GM12891 (cell line): ENCODE data around the gene PLAC8.

Experiments
- DNase-seq: peaks from one replicate; pipeline ENCODE4 v3.0.0; 2011; ENCODE audit warnings: low spot score; ENCODE audit not compliant: insufficient read length
- FAIRE-seq: peaks from 2 replicates; lab custom pipeline; 2011; peaks lifted over from hg19 to GRCh38; lab: Jason Lieb, UNC
- PAX5 ChIP-seq: IDR thresholded peaks from 2 replicates; pipeline ENCODE4 v1.6.1; 2011; ENCODE audit warnings: low read length, moderate library complexity, mild to moderate bottlenecking; ENCODE audit not compliant: insufficient read depth, severe bottlenecking
- POLR2A ChIP-seq: IDR thresholded peaks from 2 replicates; pipeline ENCODE4 v1.6.1; 2011; ENCODE audit warnings: low read depth, low read length, control low read depth
- POLR2AphosphoS5 ChIP-seq: IDR thresholded peaks from 2 replicates; pipeline ENCODE4 v1.6.1; 2011; ENCODE audit warnings: low read depth, low read length, control low read depth
- POU2F2 ChIP-seq: IDR thresholded peaks from 2 replicates; pipeline ENCODE4 v1.6.1; 2011; ENCODE audit warnings: low read depth, mild to moderate bottlenecking, control low read depth, low read length, moderate library complexity
- SPI1 ChIP-seq: IDR thresholded peaks from 2 replicates; pipeline ENCODE4 v1.6.1; 2011; ENCODE audit warnings: low read depth, low read length, control low read depth
- TAF1 ChIP-seq: IDR thresholded peaks from 2 replicates; pipeline ENCODE4 v1.6.1; 2011; ENCODE audit warnings: low read depth, low read length, control low read depth

PLAC8 gene

DNA sequence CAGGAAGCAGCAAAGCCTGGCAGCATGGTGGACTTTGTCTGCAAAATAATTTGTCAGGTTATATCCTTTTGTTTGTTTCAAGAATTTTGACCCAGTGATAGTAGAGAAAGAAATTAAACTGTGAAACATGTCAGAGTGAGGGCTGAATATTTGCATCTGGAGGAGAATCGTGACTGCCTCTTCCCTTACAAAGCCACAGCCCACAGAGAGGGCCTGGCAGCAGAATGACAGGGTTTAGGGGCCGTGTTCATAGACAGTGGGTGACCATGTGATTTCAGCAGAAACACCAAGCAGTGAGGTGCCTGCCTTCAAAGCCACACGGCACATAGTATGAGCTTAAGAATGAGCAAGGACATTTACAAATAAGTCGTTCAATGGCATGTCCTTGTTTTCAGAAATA lies 24.4 kb upstream of the PLAC8 start:
- FAIRE-seq: peak; percentile 35

DNA sequence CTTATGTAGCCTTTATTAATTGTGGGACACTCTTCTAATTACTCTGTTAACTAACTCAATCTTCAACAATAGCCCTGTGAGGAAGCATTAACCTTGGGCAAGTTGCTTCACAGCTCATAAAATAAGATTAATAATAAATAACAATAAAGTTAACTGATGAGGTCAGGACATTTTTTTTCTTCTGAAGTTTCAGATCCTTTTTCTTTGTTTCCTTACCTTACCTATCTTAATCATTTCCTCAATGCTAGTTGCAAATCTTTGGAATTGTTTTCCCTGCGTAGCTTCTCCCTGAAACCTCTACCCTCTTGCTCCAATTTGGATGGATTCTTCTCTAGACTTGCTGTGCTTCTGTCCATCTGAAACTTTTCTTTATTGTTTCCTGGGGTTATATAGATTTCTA lies 17.5 kb upstream of the PLAC8 start:
- no peak for DNase-seq
- no peak for FAIRE-seq
- TF ChIP-seq POU2F2 (no peak), SPI1 (peak; percentile 69)

More for the DNA sequence above, 24.4 kb upstream of the PLAC8 start:
- no peak for TF ChIP-seq TAF1
- TF ChIP-seq SPI1: no peak
- DNase-seq: no peak

DNA sequence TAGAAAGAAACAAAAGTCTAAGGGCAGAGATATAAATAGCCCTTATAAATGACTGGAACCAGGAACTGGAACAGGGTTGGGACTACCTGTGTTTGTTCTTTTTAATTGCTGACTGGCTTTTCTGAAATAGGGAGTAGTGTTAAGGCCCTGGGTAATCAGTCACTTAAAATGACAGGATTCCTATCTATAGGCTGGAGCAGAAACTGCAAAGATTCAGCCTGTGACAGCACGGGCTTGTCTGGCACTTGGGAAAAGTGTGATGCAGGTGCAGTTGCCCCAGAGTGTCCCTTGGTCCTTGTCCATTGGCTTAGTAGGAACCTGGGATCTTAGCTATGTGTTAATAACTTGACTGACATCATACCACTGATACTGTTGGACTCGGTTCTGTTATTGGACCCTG lies 14.7 kb upstream of the PLAC8 start:
- no peak for DNase-seq
- FAIRE-seq: no peak
- no peak for TF ChIP-seq PAX5
- no peak for TF ChIP-seq POU2F2
- TF ChIP-seq POLR2A: no peak
- no peak for TF ChIP-seq TAF1
- TF ChIP-seq SPI1: no peak
- TF ChIP-seq POLR2AphosphoS5: no peak

DNA sequence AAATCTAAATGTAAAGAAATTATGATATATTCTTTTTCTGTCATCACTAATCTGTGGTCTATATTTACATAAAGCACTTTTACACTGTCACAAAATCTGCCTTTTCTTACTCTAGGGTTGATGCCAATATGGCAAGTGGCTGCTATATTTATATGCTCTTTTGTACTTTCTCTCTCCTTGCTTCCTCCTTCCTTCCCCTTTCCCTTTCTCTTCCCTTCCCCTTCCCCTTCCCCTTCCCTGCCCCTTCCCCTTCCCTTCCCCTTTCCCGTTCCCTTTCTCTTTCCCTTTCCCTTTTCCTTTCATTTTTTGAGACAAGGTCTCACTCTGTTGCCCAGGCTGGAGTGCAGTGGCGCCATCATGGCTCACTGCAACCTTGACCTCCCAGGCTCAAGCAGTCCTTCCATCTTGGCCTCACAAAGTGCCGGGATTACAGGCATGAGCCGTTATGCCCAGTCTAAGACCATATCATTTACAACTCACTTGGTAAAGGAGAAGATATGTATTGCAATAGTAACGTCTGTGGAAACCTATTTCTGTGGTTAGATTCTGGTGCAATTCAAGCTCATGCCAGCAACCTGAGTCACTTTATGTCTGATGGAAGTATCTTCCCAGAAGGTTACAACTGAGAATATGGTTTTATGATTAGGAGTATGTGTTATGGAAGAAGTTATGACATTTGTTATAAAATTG lies 13.9 kb upstream of the PLAC8 start:
- no peak for DNase-seq
- no peak for FAIRE-seq
- TF ChIP-seq POLR2A (no peak), PAX5 (no peak)

DNA sequence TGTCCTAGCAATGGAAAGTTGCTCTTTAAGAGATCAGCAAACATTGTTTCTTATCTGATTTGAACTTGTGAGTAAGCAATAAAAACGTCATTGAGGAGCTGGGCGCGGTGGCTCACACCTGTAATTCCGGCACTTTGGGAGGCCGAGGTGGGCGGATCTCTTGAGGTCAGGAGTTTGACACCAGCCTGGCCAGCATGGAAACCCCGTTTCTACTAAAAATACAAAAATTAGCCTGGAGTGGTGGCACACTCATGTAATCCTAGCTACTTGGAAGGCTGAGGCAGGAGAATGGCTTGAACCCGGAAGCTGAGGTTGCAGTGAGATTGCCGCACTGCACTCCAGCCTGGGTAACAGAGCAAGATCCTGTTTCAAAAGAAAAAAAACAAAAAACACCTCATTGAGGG lies 11.2 kb upstream of the PLAC8 start:
- TF ChIP-seq TAF1 (no peak), POLR2A (no peak), POU2F2 (no peak), PAX5 (no peak), POLR2AphosphoS5 (no peak), SPI1 (no peak)
- FAIRE-seq (peak; percentile 69), DNase-seq (no peak)

DNA sequence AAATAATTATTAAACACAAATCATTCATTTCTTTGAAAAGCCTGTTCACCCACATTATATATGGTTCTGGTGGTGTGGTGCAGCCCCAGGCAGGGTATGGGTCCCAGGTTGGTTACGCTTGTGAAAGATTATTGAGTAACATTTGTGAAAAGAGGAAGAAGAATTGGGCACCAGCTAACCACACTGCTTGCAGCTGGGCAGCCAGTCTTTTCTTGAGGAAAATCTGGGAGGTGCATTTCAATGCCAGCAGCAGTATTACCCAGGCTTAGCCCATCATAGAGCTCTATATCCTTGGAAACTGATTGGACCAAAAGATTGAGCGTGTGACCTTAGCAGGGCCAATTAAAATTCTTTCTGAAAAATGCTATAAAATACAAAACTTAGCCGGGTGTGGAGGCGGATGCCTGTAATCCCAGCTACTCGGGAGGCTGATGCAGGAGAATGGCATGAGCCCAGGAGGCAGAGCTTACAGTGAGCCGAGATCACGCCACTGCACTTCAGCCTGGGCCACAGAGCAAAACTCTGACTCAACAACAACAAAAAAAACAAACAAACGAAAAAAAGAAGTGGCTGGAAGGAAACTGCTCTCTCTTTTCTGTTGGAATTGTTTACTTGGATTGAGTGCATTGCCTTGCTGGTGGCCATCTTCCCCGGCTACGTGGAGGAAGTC lies 9.7 kb upstream of the PLAC8 start:
- no peak for DNase-seq
- FAIRE-seq: peak; percentile 41
- TF ChIP-seq POLR2A: no peak
- 0 out of 2 replicates have a peak, but pooled peaks have one; percentile 3 for TF ChIP-seq SPI1

DNA sequence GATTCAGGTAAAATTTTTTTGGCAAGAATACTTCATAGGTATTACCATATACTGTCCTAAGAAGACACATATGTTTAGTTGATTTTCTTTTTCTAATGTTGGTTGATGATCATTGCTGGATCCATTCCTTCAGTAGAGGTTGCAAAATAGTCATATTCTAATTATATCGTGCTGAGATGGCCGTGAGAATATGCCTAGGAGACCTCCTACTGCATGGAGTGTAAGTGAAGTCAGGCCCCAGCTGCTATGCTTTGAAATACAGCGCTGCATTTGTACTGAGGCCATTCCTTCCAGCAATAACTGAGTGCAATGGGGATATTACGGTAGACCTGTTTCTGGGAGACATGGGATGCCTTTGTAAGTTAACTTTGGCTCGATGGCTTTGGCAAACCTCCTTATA lies 6.7 kb upstream of the PLAC8 start:
- TF ChIP-seq POLR2A: no peak
- no peak for TF ChIP-seq PAX5
- no peak for TF ChIP-seq POU2F2
- no peak for TF ChIP-seq TAF1
- TF ChIP-seq SPI1: no peak
- no peak for TF ChIP-seq POLR2AphosphoS5
- FAIRE-seq (peak; percentile 20), DNase-seq (no peak)

DNA sequence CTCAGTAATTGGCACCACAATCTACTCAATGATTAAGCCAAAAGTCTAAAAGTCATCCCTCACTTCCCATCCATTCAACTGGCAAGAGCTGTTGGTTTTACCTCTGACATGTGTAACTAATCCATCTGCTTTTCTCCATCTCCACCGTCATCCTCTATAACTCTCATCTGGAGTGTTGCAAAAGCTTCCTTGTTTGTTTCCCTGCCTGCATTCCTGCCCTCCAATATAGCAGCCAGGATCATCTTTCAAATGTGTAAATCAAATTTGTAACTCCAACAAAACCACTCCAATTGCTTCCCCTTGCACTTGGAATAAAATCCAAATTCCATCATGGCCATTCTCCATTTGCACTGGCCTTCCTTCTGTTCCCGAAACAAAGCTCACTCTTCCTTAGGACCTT lies 4.3 kb upstream of the PLAC8 start:
- DNase-seq (no peak), FAIRE-seq (no peak)
- no peak for TF ChIP-seq POLR2AphosphoS5
- TF ChIP-seq PAX5: no peak
- TF ChIP-seq POLR2A: no peak
- TF ChIP-seq POU2F2: no peak
- TF ChIP-seq SPI1: no peak
- no peak for TF ChIP-seq TAF1

DNA sequence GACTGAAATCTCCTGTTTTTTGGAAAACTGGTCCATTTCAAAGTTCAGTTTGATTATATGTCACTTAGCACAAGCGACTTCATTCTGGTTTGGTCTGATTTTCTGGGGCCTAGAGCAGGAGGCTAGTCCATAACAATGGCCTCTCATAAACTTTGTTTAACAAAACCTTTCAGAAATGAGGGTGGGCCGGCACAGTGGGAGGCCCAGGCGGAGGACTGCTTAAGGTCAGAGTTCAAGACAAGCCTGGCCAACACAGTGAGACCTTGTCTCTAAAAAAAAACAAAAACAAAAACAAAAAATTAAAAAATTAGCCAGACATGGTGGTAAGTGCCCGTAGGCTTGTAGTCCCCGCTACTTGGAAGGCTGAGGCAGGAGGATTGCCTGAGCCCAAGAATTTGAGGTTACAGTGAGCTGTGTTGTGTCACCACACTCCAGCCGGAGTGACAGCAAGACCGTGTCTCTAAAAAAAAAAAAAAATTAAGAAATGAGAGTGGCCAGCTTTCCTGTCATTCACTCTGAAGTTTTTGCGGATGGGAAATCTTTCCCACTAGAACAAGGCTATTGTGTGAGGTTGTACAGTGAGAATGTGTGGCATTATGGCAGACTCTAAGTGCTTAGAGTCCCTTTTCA lies 1.2 kb upstream of the PLAC8 start:
- FAIRE-seq (no peak), DNase-seq (no peak)
- TF ChIP-seq TAF1: no peak
- TF ChIP-seq POLR2A: no peak
- TF ChIP-seq SPI1: no peak
- TF ChIP-seq POLR2AphosphoS5: no peak
- no peak for TF ChIP-seq POU2F2
- TF ChIP-seq PAX5: no peak

DNA sequence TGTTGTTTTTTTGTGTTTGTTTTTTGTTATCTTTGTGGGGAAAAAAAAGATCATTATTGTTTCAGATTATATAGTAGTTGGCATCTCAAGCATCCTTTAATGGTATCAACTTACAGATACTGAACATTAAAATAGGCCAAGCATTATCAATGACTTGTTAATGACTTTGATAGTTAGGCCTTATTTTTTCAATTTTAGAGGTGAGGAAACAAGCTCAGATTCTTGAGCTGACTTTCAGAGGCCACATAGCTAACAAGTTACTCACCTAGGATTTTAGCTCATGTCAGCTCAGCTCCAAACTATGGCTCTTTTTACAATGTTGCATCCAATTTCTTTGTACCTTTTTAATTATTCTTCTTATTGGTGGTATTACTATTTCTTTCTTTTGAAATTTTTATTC lies 471 bp upstream of the PLAC8 start:
- FAIRE-seq (no peak), DNase-seq (no peak)
- TF ChIP-seq POLR2A (no peak), POU2F2 (no peak), POLR2AphosphoS5 (no peak), TAF1 (no peak), SPI1 (no peak), PAX5 (no peak)

DNA sequence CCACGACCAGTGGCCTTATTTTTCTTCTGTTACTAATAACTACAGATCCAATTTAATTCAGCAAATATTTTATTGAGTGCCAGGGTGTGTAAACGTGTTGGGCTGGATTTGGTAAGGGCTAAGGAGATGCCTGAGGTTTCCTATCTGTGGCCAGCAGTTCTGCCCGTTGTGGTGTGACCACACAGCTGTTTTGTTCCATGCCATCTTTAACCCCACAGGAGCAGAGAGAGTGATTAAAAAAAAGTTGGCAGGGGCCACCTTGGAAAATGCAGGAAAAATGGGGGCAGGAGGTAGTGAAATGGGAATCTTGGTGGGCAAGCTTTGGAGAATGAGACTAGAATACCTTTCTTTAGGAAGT lies 1.1 kb downstream of the PLAC8 start:
- TF ChIP-seq SPI1 (no peak), PAX5 (no peak), TAF1 (no peak), POLR2AphosphoS5 (no peak), POLR2A (no peak), POU2F2 (no peak)
- DNase-seq: no peak
- FAIRE-seq: no peak
